ENCODE results near the gene ZNF654. TPM values are rescaled to one million over a fixed set of nuclear protein-coding genes. Genes with fewer than 3 reads are reported as not detected.

ZNF654 gene
- total RNA-seq (2014; rRNA removed) = 5.0 and 6.9 TPM in 2 replicates
- Bru-seq, nascent RNA = percentile 84 among the genes with signal in this experiment
- BruChase-seq, experiment 1, labeled RNA remaining after a 6-hour chase = percentile 62 among the genes with signal in this experiment
- BruChase-seq, experiment 2, labeled RNA remaining after a 2-hour chase = percentile 78 among the genes with signal in this experiment
- long read RNA-seq, full-length matches to known transcripts = 24 of 49 reads
- long read RNA-seq, partial matches to known transcripts = 3 of 49 reads
- long read RNA-seq, other reads (novel, unspliced or antisense) = 22 of 49 reads

GRCh38 chr3:88058581-88059379 is at the start of gene ZNF654, which contains the start of gene CGGBP1:
Gene ZNF654 (plus strand): TSS chr3:88059255. CDS start chr3:88059320, 65 bp downstream.
Gene CGGBP1 (minus strand): TSS chr3:88059005. CDS start chr3:88055976, 3,029 bp downstream.
- Histone ChIP-seq H3K27ac (ENCODE audit: low read length) (peak within 1 kb of the TSS; percentile 71), H3K36me3 (ENCODE audit: low read depth, low read length) (peaks cover 22% of the 10 kb centered on the region), H2AFZ (ENCODE audit: low read length) (peak within 1 kb of the TSS; percentile 90), H3K9ac (ENCODE audit: low read length) (peak within 1 kb of the TSS; percentile 87), H3K9me2 (replicated peaks; ENCODE audit: low read length) (no peaks in the 10 kb centered on the region), H3K9me3 (ENCODE audit: low read length) (no peaks in the 10 kb centered on the region), H3K4me1 (ENCODE audit: insufficient read depth, low read length) (peaks cover 29% of the 10 kb centered on the region), H4K20me1 (ENCODE audit: low read length) (peaks cover 34% of the 10 kb centered on the region), H3K4me2 (ENCODE audit: low read length) (peak within 1 kb of the TSS; percentile 95), H3K79me2 (ENCODE audit: low read length) (peaks cover 76% of the 10 kb centered on the region), H3K27me3 (ENCODE audit: low read length) (no peaks in the 10 kb centered on the region), H3K4me3 (ENCODE audit: low read length) (peak within 1 kb of the TSS; percentile 96), H3F3A (ENCODE audit: low read length, unreplicated experiment) (no peaks in the 10 kb centered on the region)
- no TSS peak for BruUV-seq (replicated peaks)
- peak; percentile 91 for ATAC-seq
- TF ChIP-seq EZH2phosphoT487 (IDR thresholded peaks at IDR 0.05; ENCODE audit: borderline replicate concordance, low read length) = no peak
- TF ChIP-seq CTCF (conservative IDR thresholded peaks at IDR 0.05; ENCODE audit: low read depth, low read length) = no peak
- TF ChIP-seq EZH2 (IDR thresholded peaks at IDR 0.05; ENCODE audit: low read length, unreplicated experiment) = no peak
- ChIA-PET POLR2A (ENCODE audit: unreplicated experiment) (interaction anchor here (0.6 to 1.0 kb wide), 2 partner anchors 27 to 53 kb away, joined by 3 to 4 read pairs; no protein-coding TSS in a partner anchor), CTCF (interaction anchor here (0.7 kb wide), 1 partner anchor 708 kb away, joined by 4 read pairs; no protein-coding TSS in a partner anchor)
- DNase-seq = peak; percentile 99
- intact Hi-C loops (cut with micrococcal nuclease) = loop anchor here (1.0 to 2.0 kb wide), 3 partner anchors 26 to 91 kb away; partner anchors contain the start of gene C3orf38

GRCh38 chr3:88010810-88011209 is 48.2 kb upstream of the ZNF654 start:
- intact Hi-C loops (cut with micrococcal nuclease) = no loop called here
- Histone ChIP-seq H3K79me2 (ENCODE audit: low read length) (no peaks in the 10 kb centered on the region), H3K4me2 (ENCODE audit: low read length) (no peak overlapping the region), H3K4me3 (ENCODE audit: low read length) (no peak overlapping the region), H4K20me1 (ENCODE audit: low read length) (no peaks in the 10 kb centered on the region), H3K27ac (ENCODE audit: low read length) (no peak overlapping the region), H2AFZ (ENCODE audit: low read length) (no peak overlapping the region), H3F3A (ENCODE audit: low read length, unreplicated experiment) (no peaks in the 10 kb centered on the region), H3K36me3 (ENCODE audit: low read depth, low read length) (no peaks in the 10 kb centered on the region), H3K27me3 (ENCODE audit: low read length) (no peaks in the 10 kb centered on the region), H3K4me1 (ENCODE audit: insufficient read depth, low read length) (no peaks in the 10 kb centered on the region), H3K9me3 (ENCODE audit: low read length) (no peaks in the 10 kb centered on the region), H3K9me2 (replicated peaks; ENCODE audit: low read length) (no peaks in the 10 kb centered on the region), H3K9ac (ENCODE audit: low read length) (no peak overlapping the region)
- ChIA-PET POLR2A (ENCODE audit: unreplicated experiment) (no interaction called here), CTCF (no interaction called here)
- TF ChIP-seq EZH2 (IDR thresholded peaks at IDR 0.05; ENCODE audit: low read length, unreplicated experiment) (no peak), CTCF (conservative IDR thresholded peaks at IDR 0.05; ENCODE audit: low read depth, low read length) (no peak), EZH2phosphoT487 (IDR thresholded peaks at IDR 0.05; ENCODE audit: borderline replicate concordance, low read length) (no peak)
- BruUV-seq (replicated peaks) = no TSS peak
- ATAC-seq = no peak
- no peak for DNase-seq

Measured in PC-3 (cell line).